Stomach (tissue), 4 donors: ENCODE data around the gene LINC01488.

Source experiments
- CTCF ChIP-seq, 7 experiments: fragments of 450-650 bp in 4 of 7; fragments of 200-600 bp in 3 of 7; sonication (generic) in 3 of 7; IDR thresholded peaks; one replicate each; pipeline ENCODE4 v1.5.1; 2016 to 2019; ENCODE audit warnings: antibody characterized with exemption in 7 of 7, control low read depth in 2 of 7, mild to moderate bottlenecking in 1 of 7
- EP300 ChIP-seq: sonication (generic); formaldehyde crosslinking; IDR thresholded peaks from one replicate; pipeline ENCODE4 v1.6.1; 2017; ENCODE audit warnings: antibody characterized with exemption
- POLR2A ChIP-seq, 4 donors: fragments of 450-650 bp; IDR thresholded peaks; one replicate each; pipeline ENCODE4 v1.6.1; 2016; ENCODE audit warnings: antibody characterized with exemption in 4 of 4, control low read depth in 2 of 4, mild to moderate bottlenecking in 1 of 4, moderate library complexity in 1 of 4

GRCh38 chr11:69524291-69524882, 42.9 kb downstream of the LINC01488 start:
- no peak for TF ChIP-seq EP300
- no peak for TF ChIP-seq POLR2A (IDR thresholded peaks at IDR 0.05)
- no peak for TF ChIP-seq CTCF (IDR thresholded peaks at IDR 0.05)
